GM21723 (cell line): ENCODE measurements around the gene ZNF215.
"Not testable (repeated sequence)": the region's sequence is repeated elsewhere in the genome, so short reads cannot be mapped to it uniquely, and the experiment has no call there.

Experiments
- ATAC-seq: cut with Tn5 transposase; IDR thresholded peaks from one replicate; pipeline ENCODE4 v1.9.1; 2021; ENCODE audit warnings: mild to moderate bottlenecking, moderate library complexity; ENCODE audit not compliant: unreplicated experiment

The ZNF215 gene

DNA sequence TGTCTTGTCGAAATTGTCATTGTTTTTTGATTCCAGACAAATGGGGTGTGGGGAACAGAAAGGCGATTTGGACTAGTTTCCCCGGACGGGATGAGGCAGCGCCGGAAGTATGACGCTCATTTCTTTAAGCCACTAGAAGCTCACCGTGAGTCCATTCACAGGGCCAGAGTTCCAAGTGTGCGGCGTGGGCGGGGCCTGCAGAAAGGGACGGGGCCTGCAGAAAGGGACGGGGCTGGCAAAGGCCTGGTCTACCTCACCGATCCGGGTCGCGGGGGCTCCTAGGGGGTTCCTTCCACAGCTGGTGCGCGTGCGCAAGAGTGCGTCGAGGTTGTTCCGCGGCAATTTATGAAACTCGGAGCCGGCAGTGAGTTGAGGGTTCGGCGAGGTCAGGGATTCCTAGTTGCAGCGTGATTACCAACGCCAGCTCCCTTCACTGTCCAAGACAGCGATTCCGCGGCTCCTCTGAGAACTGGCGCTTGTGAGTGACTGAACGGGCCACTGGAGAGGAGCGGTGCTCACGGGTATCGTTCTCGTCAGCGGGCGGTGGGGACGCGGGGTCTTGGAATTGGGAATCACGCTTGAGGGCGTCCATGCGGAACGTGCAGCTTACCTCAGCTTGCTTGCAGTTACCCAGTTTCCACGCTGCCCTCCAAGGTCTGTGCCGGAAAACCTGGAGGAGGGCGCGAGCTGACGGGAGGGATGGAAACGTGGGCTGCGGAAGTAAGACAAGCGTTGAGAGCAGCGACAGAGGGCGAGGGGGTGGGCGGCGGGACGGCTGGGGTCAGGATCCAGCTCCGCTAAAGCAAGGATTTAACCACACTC, at the start of gene ZNF215:
ZNF215 (plus strand) TSS at position 219 of the 822 bp plus-strand sequence. CDS start 5,847 bp downstream, outside the sequence.
- peak; percentile 79 for ATAC-seq

DNA sequence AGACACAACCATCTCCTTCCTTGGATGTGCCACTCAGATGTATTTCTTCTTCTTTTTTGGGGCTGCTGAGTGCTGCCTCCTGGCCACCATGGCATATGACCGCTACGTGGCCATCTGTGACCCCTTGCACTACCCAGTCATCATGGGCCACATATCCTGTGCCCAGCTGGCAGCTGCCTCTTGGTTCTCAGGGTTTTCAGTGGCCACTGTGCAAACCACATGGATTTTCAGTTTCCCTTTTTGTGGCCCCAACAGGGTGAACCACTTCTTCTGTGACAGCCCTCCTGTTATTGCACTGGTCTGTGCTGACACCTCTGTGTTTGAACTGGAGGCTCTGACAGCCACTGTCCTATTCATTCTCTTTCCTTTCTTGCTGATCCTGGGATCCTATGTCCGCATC, 49.3 kb upstream of the ZNF215 start:
- no peak for ATAC-seq

DNA sequence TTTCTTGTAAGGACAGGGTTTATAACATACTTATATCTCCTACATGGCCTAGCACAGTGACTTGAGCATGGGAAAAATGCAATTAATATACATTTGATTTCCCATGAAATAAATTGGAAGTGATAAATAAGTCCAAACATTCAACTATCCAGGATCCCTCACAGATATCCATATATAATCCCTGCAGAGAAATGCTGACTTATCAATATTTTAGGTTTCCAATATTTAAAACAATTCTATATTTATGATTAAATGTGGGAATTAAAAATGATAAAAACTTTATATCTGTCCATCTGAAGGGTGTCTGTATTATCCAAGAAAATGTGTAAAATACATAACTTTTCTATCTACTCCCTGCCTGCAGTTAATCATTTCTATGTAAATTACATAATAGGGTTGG, 43.5 kb upstream of the ZNF215 start:
- ATAC-seq, result no peak

DNA sequence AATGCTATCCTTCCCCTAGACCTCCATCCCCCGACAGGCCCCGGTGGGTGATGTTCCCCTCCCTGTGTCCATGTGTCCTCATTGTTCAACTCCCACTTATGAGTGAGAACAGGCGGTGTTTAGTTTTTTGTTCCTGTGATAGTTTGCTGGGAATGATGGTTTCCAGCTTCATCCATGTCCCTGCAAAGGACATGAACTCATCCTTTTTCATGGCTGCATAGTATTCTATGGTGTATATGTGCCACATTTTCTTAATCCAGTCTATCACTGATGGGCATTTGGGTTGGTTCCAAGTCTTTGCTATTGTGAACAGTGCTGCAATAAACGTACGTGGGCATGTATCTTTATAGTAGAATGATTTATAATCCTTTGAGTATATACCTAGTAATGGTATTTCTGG, 38.5 kb upstream of the ZNF215 start:
- ATAC-seq, result not testable (repeated sequence)

DNA sequence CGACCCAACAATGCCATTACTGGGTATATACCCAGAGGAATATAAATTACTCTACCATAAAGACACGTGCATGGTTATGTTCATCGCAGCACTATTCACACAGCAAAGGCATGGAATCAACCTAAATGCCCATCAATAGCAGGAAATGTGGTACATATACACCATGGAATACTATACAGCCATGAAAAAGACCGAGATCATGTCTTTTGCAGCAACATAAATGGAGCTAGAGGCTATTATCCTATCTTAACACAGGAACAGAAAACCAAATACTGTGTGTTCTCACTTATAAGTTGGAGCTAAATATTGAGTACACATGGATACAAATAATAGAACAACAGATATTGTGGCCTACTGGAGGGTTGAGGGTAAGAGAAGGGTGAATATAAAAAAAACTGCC, 37.4 kb upstream of the ZNF215 start:
- no peak for ATAC-seq

DNA sequence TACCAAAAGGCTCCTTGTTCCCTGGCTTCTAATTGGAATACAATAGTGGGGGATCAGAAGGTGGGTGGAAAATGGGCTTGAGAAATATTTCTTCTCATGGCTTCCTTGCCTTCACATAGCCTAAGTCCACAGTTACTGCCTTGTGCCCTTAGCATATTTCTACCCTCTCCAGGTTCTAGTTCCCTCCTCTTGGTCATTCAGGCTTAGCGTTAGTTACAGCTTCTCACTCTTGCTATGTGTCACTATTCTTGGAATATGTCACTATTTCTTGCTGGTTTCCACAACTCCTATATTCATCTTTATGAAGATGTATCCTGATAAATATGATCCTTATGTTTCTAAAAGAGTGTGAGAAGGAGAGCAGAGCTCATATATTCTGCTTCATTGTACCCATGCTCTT, 36.4 kb upstream of the ZNF215 start:
- ATAC-seq, result no peak

DNA sequence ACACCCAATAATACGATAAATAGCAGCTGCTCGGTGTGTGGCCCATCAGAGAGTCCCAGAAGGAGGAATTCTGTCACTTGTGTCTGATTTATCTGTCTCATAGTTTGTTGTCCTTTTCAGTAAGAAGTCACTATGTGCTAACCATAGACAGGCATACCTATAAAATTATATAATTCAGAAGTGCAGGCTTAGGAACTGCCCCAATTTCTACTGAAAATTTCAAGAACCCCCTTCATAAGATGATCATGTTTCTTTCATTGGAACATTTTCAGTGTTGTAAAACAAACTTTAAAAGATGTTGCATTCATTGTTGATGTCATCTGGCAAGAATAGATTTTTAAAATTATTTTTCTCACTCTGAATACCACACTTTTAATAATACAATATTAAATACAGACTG, 33.8 kb upstream of the ZNF215 start, which contains the start of gene OR2D2:
OR2D2 (minus strand) TSS at position 101 of the 400 bp plus-strand sequence; CDS start at position 101, 0 bp downstream.
- no peak for ATAC-seq

DNA sequence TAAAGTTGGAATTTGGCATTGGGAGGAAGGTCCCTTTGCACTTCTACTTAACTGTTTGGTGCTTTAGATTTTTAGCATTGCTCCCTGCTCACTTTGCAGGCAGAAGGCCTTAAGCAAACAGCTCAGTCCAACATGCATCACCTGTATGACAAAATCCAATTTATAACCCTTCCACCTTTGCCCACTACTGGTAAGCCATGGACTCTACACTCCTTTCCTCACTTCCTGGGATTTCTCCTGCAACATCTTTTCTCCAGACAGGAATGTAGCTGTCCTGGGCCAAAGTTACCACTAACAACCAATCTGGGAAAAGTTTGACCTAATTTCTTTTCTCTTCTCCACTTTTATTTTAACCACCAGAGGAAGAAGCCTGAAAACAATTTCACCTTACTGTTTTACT, 32.1 kb upstream of the ZNF215 start:
- no peak for ATAC-seq

DNA sequence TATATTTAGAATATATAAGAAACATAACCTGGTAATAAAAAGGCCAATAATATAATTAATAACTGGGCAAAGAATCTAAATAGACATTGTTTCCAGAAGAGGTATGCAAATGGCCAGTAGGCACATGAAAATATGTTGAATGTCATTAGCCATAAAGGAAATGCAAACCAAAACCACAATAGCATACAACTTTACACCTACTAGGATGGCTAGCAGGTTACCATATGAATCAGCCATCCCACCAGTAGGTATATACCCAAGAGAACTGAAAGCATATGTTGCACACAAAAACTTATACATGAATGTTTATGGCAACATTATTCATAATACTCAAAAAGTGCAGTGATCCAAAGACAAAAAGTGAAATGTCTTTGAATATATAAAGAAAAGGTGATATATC, 31.2 kb upstream of the ZNF215 start:
- peak; percentile 85 for ATAC-seq

DNA sequence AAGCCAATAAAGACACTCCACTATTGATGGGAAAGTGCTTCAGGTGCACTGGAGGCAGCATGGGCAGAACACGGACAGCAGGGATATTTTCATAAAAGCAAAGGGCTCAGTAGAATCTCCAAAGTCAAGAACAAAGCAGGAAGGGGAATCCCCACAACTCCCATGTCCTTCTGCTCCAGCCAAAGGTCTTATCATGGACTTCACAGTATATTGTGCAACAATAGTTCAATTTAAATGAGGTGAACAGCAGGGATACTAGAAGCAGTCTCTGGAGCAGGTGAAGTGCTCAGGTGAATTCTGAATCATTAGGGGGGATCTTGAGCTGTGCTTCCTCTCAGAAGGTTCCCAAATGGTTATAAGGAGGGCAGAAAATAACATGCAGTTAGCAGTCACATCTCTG, 27.3 kb upstream of the ZNF215 start:
- no peak for ATAC-seq

DNA sequence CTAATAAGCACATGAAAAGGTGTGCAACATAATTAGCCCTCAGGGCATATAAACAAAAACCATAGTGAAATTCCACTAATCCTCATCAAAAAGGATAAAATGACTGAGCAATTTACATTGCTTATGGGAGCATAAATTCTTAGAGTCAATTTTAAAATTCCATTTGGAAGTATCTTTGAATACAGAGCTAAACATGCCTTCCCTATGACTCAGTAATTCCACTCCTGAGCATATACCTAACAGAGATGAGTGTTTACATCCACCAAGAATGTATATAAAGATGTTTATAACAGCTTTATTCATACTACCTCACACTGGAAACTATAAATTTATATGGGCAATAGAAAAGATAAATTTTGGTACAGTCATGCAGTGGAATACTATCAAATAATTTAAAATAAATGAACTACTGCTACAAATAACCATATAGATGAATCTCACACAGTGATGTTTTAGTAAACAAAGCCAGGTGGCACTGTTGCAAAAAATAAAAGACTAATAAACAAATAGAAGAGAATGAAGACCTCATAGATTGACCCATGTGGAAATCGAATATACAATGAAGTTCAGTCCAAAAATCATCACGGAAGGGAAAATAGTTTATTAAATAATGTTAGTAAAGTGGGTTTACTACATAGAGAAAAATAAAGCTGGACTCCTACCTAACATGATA, 25.8 kb upstream of the ZNF215 start:
- no peak for ATAC-seq

DNA sequence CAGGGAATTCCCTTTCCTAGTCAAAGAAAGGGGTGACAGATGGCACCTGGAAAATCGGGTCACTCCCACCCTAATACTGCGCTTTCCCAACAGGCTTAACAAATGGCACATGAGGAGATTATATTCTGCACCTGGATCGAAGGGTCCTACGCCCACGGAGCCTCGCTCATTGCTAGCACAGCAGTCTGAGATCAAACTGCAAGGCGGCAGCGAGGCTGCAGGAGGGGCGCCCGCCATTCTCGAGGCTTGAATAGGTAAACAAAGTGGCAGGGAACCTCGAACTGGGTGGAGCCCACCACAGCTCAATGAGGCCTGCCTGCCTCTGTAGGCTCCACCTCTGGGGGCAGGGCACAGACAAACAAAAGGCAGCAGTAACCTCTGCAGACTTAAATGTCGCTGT, 21.4 kb upstream of the ZNF215 start:
- not testable (repeated sequence) for ATAC-seq

DNA sequence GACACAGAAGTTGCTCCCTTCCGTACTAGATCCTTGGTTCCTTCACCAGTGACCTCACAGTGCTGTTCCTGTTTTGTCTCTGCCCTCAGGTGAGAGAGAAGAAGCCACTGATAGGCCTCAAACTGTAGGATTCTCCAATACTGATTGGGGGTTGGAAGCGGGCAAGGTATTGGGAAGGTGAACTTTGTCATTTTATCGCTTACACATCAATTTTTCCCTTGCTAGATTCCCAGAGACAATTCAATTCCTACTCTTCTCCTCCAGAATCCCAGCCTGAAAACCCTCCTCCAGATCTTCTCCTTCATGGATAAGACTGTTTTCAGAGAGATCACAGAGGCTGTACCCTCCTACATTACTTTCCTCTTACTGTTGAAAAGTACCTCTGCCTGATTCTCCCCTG, 14.8 kb upstream of the ZNF215 start:
- ATAC-seq, result no peak

DNA sequence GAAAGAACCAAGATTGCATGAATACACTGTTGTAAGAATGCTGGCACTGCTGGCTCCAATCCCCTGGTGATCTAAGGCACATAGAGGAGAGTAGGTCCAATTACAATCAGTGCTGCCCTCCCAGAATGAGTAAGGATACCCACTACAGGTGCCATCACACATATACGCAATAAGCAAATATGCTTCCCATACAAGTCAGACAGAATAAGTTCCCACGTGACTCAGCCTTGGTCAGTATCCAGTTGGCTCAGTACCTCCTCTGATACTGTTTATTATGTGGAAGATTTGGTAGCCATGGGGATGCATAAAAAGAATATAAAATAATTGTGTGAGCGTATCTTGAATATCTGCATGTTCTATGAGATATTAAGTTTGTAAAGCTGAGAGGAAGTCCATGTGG, 14.3 kb upstream of the ZNF215 start:
- ATAC-seq, result no peak

DNA sequence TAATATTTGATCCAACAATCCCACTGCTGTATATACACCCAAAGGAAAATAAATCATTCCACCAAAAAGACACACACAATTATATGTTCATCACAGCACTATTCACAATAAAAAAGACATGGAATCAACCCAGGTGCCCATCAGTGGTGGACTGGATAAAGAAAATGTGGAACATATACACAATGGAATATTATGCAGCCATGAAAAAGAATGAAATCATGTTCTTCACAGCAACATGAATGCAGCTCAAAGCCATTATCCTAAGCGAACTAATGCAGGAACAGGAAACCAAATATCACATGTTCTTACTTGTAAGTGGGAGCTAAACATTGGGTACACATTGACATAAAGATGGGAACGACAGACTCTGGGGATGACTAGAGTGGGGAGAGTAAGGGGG, 6.5 kb upstream of the ZNF215 start:
- no peak for ATAC-seq

DNA sequence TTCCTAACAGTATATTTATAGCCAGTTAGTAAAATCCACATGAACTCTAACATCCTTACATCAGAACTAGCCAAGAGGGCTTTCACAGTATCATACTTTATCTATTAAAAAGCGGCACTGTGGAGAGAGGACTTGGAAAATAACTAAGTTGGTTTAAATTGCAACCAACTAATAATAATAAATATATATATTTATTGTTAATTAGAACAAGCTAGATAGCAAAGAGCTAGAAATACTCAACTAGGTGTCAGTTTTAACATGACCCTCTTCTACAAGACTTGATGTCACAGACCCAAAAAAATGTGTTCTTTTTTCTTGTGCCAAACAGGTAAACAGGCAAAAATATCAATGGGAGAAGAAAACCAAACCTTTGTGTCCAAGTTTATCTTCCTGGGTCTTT, 5.5 kb upstream of the ZNF215 start, which contains the start of gene OR2D3:
OR2D3 (plus strand) TSS at position 301 of the 400 bp plus-strand sequence; CDS start at position 301, 0 bp downstream.
- no peak for ATAC-seq

DNA sequence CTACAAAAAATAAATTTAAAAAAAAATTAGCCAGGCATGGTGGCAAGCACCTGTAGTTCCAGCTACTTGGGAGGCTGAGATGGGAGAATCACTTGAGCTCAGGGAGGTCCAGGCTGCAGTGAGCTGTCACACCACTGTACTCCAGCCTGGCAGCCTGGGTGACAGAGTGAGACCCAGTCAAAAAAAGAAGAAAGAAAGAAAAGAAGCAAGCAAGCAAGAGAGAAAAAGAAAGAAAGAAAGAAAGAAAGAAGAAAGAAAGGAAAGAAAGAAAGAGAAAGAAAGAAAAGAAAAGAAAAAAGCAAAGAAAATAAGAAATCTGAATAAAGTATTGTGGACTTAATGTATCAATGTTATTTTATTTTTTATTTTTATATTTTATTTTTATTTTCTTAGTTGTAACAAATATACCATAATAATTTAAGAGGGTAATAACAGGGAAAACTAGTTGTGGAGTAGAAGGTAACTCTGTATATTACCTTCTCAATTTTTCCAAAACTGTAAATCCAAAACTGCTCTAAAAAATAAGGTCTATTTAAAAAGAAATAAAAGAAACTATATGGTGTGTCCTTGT, 1.1 kb upstream of the ZNF215 start:
- no peak for ATAC-seq

DNA sequence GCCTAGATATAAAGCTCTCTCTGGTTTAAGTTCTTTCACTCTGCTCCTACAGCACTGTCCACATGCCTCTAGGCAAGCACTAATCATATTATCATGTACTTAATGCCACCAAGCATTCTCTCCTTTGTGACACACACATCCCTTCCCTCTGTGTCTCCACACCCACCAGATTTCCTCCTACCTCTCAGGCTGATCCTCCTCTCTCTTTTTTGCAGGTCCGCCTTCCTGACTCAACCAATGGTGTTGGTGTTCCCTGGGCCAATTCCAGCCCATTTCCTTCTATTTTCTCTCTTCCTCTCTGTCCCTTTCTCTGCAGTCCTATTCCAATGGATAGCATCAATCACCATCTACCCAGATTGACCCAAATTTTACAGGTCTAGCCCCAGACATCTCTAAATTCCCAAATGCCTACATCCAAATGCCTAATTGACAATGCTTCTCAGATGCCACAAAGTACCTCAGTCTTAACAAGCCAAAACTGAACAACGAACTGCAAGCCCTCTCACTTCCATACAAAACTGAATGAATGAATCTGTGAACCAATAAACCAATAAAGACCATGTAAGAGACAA, 504 bp upstream of the ZNF215 start:
- ATAC-seq, result peak; percentile 19

DNA sequence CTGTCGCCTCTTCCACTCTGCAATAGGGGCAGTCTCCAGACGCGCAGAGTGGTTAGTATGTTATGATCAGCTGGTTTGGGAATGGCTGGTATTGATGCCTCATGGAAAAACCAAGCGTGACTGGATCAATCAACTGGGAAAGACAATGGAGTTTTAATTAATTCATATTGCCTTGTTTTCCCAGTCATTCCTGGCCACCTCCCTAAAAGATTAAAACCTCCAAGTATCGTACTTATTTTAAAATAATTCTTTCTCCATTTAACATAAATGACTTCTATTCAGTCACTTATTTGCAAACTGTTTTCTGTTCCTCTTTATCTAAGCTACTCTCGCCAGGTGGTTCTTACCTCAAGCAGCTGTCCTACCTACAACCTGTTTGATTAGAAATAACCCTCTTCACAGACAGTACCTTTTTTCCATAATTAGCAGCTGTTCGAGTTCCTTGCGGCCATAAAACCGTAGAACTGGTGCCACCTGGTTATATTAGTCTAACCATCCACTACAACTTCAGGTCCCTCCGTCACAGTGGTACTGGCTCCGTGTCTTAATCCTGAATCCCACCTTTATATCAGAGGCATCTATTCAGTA, 898 bp downstream of the ZNF215 start:
- ATAC-seq, result peak; percentile 69

DNA sequence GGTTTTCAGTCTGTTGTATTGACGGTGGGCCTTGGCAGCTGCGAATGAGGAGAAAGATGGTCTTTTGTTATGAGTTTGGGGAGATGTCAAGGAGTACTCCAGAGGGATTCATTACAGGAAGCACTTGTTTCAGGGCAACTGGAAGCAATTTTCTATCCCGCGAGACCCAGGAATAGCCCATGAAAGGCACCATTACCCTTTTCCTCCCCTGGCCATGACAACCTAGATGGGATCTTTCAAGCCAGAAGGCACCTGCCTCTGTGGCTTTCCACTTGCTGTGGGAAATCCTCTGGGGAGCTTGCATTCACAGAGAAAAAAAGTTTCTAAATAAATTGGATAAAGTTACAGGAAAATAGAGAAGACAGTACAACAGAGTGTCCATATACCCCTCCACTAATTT, 2.7 kb downstream of the ZNF215 start:
- no peak for ATAC-seq

DNA sequence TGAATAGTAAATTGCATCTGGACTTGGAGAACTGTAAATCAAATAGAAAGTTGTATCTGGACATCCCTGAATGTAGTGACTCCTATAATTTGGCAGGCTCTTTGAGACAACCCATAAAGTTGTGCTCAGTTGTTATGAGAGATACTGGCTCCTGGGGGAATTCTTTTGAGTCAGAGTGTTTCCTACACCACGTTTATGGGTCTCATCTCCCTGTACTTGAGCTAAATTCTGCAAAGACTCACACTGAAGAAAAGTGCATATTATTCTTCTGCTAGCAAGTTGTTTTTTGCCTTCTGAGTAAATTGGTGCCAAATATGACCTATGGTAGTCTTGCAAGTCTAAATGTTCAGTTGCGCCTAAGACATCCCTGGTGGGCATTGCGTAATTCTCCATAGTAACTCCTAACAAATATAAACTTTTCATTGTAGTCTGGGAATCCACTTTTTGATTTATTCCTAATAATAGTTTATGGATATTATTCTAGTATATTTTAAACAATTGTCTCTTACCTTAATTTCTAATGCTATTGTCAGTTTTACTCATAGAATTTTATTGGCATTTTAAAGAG, 5.0 kb downstream of the ZNF215 start:
- ATAC-seq, result no peak
